HepG2 (cell line): ENCODE results near the gene KCNIP3. TPM values are rescaled to one million over a fixed set of nuclear protein-coding genes. Genes with fewer than 3 reads are reported as not detected.

Experiments
- ATAC-seq: fragments of 200-7000 bp; cut with Tn5 transposase; 3 replicates; pipeline ENCODE4 v1.9.1; 2020; ENCODE audit warnings: mild to moderate bottlenecking, moderate library complexity
- BruUV-seq: library from RNA; stranded (reverse); fragments of 400-500 nt; replicated peaks from 2 replicates; lab custom pipeline; 2021; lab: Mats Ljungman, UMichigan
- CTCF ChIA-PET: fragments of 300-600 bp; formaldehyde crosslinking; extraction: SDS; loops from one replicate; lab custom pipeline; 2021; ENCODE audit warnings: low total read pairs, inconsistent platforms, low intra/inter-chr PET ratio; lab: Yijun Ruan, JAX
- POLR2A ChIA-PET: fragments of 350-600 bp; sonication (Branson Sonifier 250); formaldehyde crosslinking; loops from one replicate; lab custom pipeline; 2020; ENCODE audit warnings: antibody characterized with exemption, inconsistent platforms; lab: Yijun Ruan, JAX
- DNase-seq: peaks from one replicate; pipeline ENCODE4 v3.0.0-alpha.2; 2015; ENCODE audit warnings: low spot score
- FAIRE-seq: peaks from 3 replicates; lab custom pipeline; 2011; peaks lifted over from hg19 to GRCh38; lab: Jason Lieb, UNC
- H2AFZ ChIP-seq: one replicate; pipeline ENCODE4 v1.6.1; 2011; ENCODE audit warnings: low read length, inconsistent platforms
- H3K27ac ChIP-seq: fragments of 300-600 bp; 3 replicates; pipeline ENCODE4 v1.8.0; 2011; ENCODE audit warnings: mixed run types, mild to moderate bottlenecking, mixed read lengths, low read length, inconsistent platforms; ENCODE audit not compliant: insufficient read depth; ENCODE audit errors: extremely low read length
- H3K27me3 ChIP-seq, 2 experiments: fragments of 200-600 bp in 1 of 2; 2 replicates in 1 of 2; 3 replicates in 1 of 2; pipeline versions ENCODE4 v1.6.0 to v1.8.0; 2011; ENCODE audit warnings: low read length in 2 of 2, mild to moderate bottlenecking in 2 of 2, moderate library complexity in 2 of 2, inconsistent platforms in 1 of 2; ENCODE audit not compliant: insufficient read depth in 2 of 2, control insufficient read depth in 1 of 2
- H3K36me3 ChIP-seq, 2 experiments: fragments of 200-600 bp in 1 of 2; replicated peaks in 1 of 2; 2 replicates in 1 of 2; 3 replicates in 1 of 2; pipeline versions ENCODE4 v1.5.1 to v1.8.0; 2011; ENCODE audit warnings: low read length in 2 of 2, inconsistent platforms in 1 of 2; ENCODE audit not compliant: insufficient read depth in 2 of 2, control insufficient read depth in 1 of 2
- H3K4me1 ChIP-seq: 2 replicates; pipeline ENCODE4 v1.5.1; 2012; ENCODE audit warnings: low read length, inconsistent platforms; ENCODE audit not compliant: insufficient read depth
- H3K4me2 ChIP-seq: 2 replicates; pipeline ENCODE4 v1.6.0; 2011; ENCODE audit warnings: low read depth, low read length, inconsistent platforms
- H3K4me3 ChIP-seq, 3 experiments: fragments of 200-600 bp in 1 of 3; sonication (generic), shearing (Covaris generic) in 1 of 3; replicated peaks in 1 of 3; 2 replicates each; pipeline ENCODE4 v1.5.1; 2011 to 2016; ENCODE audit warnings: low read length in 3 of 3, inconsistent platforms in 2 of 3, low read depth in 2 of 3, mild to moderate bottlenecking in 2 of 3, control low read depth in 1 of 3, mixed read lengths in 1 of 3; ENCODE audit not compliant: insufficient read depth in 1 of 3
- H3K79me2 ChIP-seq: one replicate; pipeline ENCODE4 v1.6.1; 2011; ENCODE audit warnings: low read length, inconsistent platforms; ENCODE audit not compliant: insufficient read depth
- H3K9ac ChIP-seq: 2 replicates; pipeline ENCODE4 v1.6.0; 2011; ENCODE audit warnings: mild to moderate bottlenecking, low read depth, low read length, inconsistent platforms; ENCODE audit not compliant: insufficient read depth
- H3K9me3 ChIP-seq: 2 replicates; pipeline ENCODE4 v1.5.1; 2012; ENCODE audit warnings: mild to moderate bottlenecking, low read length
- H4K20me1 ChIP-seq: 2 replicates; pipeline ENCODE4 v1.6.0; 2011; ENCODE audit warnings: inconsistent platforms, mild to moderate bottlenecking, low read length, moderate library complexity; ENCODE audit not compliant: insufficient read depth
- AKAP8 ChIP-seq: sonication (generic); formaldehyde crosslinking; IDR thresholded peaks from 2 replicates; pipeline ENCODE4 v1.5.1; 2020; ENCODE audit warnings: mild to moderate bottlenecking, missing genetic modification reagents
- CEBPB ChIP-seq: IDR thresholded peaks from 2 replicates; pipeline ENCODE4 v1.6.1; 2011; ENCODE audit warnings: low read depth, low read length, improper control_type of control experiment, borderline replicate concordance
- FOXA1 ChIP-seq, 2 experiments: fragments of 450-650 bp in 1 of 2; sonication (generic) in 1 of 2; formaldehyde crosslinking in 1 of 2; IDR thresholded peaks; 2 replicates each; pipeline versions ENCODE4 v1.4.0 to v1.6.1; 2016 to 2020; ENCODE audit warnings: missing genetic modification reagents in 1 of 2
- HNF1A ChIP-seq, 2 experiments: sonication (generic) in 1 of 2; formaldehyde crosslinking in 1 of 2; IDR thresholded peaks; 2 replicates each; pipeline versions ENCODE4 v1.4.0 to v1.6.1; 2016 to 2020; ENCODE audit warnings: borderline replicate concordance in 1 of 2, low read depth in 1 of 2, mild to moderate bottlenecking in 1 of 2, missing genetic modification reagents in 1 of 2
- PAXIP1 ChIP-seq: sonication (generic); formaldehyde crosslinking; conservative IDR thresholded peaks from 2 replicates; pipeline ENCODE4 v1.4.0; 2020; ENCODE audit warnings: mild to moderate bottlenecking, missing genetic modification reagents, moderate library complexity
- TEAD2 ChIP-seq: sonication (generic); formaldehyde crosslinking; IDR thresholded peaks from 2 replicates; pipeline ENCODE4 v1.9.0; 2021; ENCODE audit warnings: missing genetic modification reagents
- USF2 ChIP-seq, 2 experiments: sonication (generic) in 1 of 2; formaldehyde crosslinking in 1 of 2; IDR thresholded peaks; 2 replicates each; pipeline versions ENCODE4 v1.5.1 to v1.6.1; 2011 to 2020; ENCODE audit warnings: borderline replicate concordance in 1 of 2, low read depth in 1 of 2, low read length in 1 of 2, mild to moderate bottlenecking in 1 of 2, missing genetic modification reagents in 1 of 2, moderate library complexity in 1 of 2
- ZNF230 ChIP-seq: sonication (generic); formaldehyde crosslinking; IDR thresholded peaks from 2 replicates; pipeline ENCODE4 v1.4.0; 2020; ENCODE audit warnings: mild to moderate bottlenecking, missing genetic modification reagents
- ZNF644 ChIP-seq: IDR thresholded peaks from 2 replicates; pipeline ENCODE4 v1.6.1; 2016; ENCODE audit warnings: low read depth
- ZNF878 ChIP-seq: sonication (generic); formaldehyde crosslinking; IDR thresholded peaks from 2 replicates; pipeline ENCODE4 v1.8.1; 2023; ENCODE audit warnings: mild to moderate bottlenecking, missing genetic modification reagents, moderate library complexity
- WGBS: methylation state at CpG from one replicate; pipeline ENCODE4 v1.1.6; 2017; ENCODE audit warnings: low lambda C conversion rate; 5-methylcytosine and 5-hydroxymethylcytosine counted together
- in situ Hi-C: cut with HindIII; loops from 2 replicates; pipeline ENCODE4 v1.10.0; 2017; ENCODE audit warnings: low pct_unique_long_range_greater_than_20kb; ENCODE audit not compliant: extremely low pct_ligation_motif_present
- intact Hi-C: fragments of 100-400 bp; cut with micrococcal nuclease; formaldehyde crosslinking; loops from one replicate; pipeline ENCODE4 v1.10.0; 2022; ENCODE audit not compliant: unreplicated experiment
- polyA plus RNA-seq, 8 experiments: library from polyadenylated mRNA; depleted of rRNA in 3 of 8; stranded (reverse) in 7 of 8; unstranded in 1 of 8; fragments of >200 nt; fragmentation: Illumina TruSeq in 4 of 8; extraction: Trizol in 4 of 8; gene quantifications; 2 replicates each; pipeline versions ENCODE4 v1.2.1 to v1.2.3, GENCODE V29; 2011 to 2016; ENCODE audit warnings: low read depth in 4 of 8, missing spikeins in 1 of 8, mixed read lengths in 1 of 8; ENCODE audit not compliant: insufficient read depth in 1 of 8
- total RNA-seq, 5 experiments: library from RNA; depleted of rRNA; stranded (reverse); fragments of >200 nt; fragmentation: Illumina TruSeq; extraction: Trizol; gene quantifications; 2 replicates each; pipeline ENCODE4 v1.2.3, GENCODE V29; 2016; ENCODE audit warnings: low read depth in 1 of 5

The KCNIP3 gene
- total and polyA plus RNA-seq, 2 of the 13 experiments (the other 11 are each of a cell fraction or from before 2014, with no cell fraction given) = not detected

- ChIA-PET POLR2A (no interaction called here), CTCF (no interaction called here)
- no peaks in the 10 kb centered on the region for H4K20me1 ChIP-seq
- peak overlapping the region; percentile 55 for H3K4me2 ChIP-seq
- H3K27ac ChIP-seq = no peak overlapping the region
- 7% methylated on average over 15 of the region's 15 CpGs for WGBS
- no TSS peak for BruUV-seq
- DNase-seq (peak; percentile 48), FAIRE-seq (peak; percentile 64), ATAC-seq (peak; percentile 83)
- in situ Hi-C loops = no loop called here
- peaks cover 0 to 27% of the 10 kb centered on the region in 2 experiments; a peak in 3 of 5 replicates for H3K27me3 ChIP-seq
- H3K79me2 ChIP-seq = no peaks in the 10 kb centered on the region
- no peak overlapping the region for H3K4me3 ChIP-seq
- H3K4me1 ChIP-seq = peaks cover 19% of the 10 kb centered on the region
- intact Hi-C loops = no loop called here
- H3K36me3 ChIP-seq = no peaks in the 10 kb centered on the region
- no peak overlapping the region for H3K9ac ChIP-seq
- no peak overlapping the region for H2AFZ ChIP-seq
- no peaks in the 10 kb centered on the region for H3K9me3 ChIP-seq
- TF ChIP-seq PAXIP1 (CRISPR knock-in tag) = 0 out of 2 replicates have a peak, but pooled peaks have one; percentile 14
- TF ChIP-seq TEAD2 = no peak
- TF ChIP-seq ZNF230 (CRISPR knock-in tag) = no peak
- TF ChIP-seq USF2 (IDR thresholded peaks at IDR 0.05; ENCODE audit: low read depth, low read length) = no peak
- TF ChIP-seq USF2 (CRISPR knock-in tag; IDR thresholded peaks at IDR 0.05; ENCODE audit: borderline replicate concordance) = 0 out of 2 replicates have a peak, but pooled peaks have one; percentile 35
- peak; percentile 74 for TF ChIP-seq CEBPB
- TF ChIP-seq HNF1A (IDR thresholded peaks at IDR 0.05; ENCODE audit: low read depth) = peak; percentile 69
- peak; percentile 72; the same call in 1 of the 2 replicates for TF ChIP-seq HNF1A (CRISPR knock-in tag; IDR thresholded peaks at IDR 0.05; ENCODE audit: borderline replicate concordance)
- TF ChIP-seq FOXA1 (IDR thresholded peaks at IDR 0.05) = no peak
- TF ChIP-seq FOXA1 (CRISPR knock-in tag; IDR thresholded peaks at IDR 0.05) = no peak
- TF ChIP-seq ZNF878 (CRISPR knock-in tag) = 0 out of 2 replicates have a peak, but pooled peaks have one; percentile 19
- no peak for TF ChIP-seq AKAP8
- TF ChIP-seq ZNF644 (CRISPR knock-in tag) = peak; percentile 97
Measured at GRCh38 chr2:95305380-95306061, 8.4 kb downstream of the KCNIP3 start.
